ENCODE measurements around the gene ODAD3. TPM values are rescaled to one million over a fixed set of nuclear protein-coding genes. Genes with fewer than 3 reads are reported as not detected.

The ODAD3 gene
- total RNA-seq, 1 experiment from 2014 or later = 3.9 TPM

DNA sequence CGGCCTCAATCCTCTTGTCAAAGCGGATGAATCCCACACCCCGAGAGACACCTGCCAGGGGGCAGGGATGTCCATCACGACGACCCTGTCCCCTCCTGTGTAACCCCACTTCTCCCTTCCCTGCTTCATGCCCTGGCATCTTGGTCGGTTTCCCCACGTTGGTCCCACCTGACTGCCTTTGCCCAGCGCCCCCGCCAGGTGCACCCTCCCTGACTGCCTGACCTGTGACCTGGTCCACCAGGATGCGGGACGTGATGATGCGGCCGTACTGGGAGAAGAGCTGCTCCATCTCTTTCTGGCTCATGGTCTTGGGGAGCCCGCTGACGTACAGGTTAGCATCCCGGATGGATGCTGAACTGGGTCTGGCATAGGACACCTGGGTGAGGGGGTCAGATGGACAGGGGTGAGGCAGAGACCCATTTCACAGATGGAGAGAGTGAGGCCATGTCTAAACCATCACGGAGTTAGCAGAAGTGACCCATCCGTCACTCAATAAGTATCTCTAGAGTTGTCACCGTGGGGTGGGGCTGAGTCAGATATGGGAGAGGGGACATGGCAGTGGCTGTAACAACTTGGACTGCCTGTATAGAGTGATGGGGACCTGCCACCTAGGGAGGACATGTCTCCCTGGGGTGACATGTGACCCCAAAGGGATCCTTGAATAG is 23.4 kb upstream of the ODAD3 start:
- H3K4me2 ChIP-seq (ENCODE audit: low read length) = no peak overlapping the region
- H3K27me3 ChIP-seq (ENCODE audit: low read length) = no peaks in the 10 kb centered on the region
- TF ChIP-seq, protein P1, sequence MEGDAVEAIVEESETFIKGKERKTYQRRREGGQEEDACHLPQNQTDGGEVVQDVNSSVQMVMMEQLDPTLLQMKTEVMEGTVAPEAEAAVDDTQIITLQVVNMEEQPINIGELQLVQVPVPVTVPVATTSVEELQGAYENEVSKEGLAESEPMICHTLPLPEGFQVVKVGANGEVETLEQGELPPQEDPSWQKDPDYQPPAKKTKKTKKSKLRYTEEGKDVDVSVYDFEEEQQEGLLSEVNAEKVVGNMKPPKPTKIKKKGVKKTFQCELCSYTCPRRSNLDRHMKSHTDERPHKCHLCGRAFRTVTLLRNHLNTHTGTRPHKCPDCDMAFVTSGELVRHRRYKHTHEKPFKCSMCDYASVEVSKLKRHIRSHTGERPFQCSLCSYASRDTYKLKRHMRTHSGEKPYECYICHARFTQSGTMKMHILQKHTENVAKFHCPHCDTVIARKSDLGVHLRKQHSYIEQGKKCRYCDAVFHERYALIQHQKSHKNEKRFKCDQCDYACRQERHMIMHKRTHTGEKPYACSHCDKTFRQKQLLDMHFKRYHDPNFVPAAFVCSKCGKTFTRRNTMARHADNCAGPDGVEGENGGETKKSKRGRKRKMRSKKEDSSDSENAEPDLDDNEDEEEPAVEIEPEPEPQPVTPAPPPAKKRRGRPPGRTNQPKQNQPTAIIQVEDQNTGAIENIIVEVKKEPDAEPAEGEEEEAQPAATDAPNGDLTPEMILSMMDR (conservative IDR thresholded peaks at IDR 0.05; ENCODE audit: low read depth, low read length) = no peak
- TF ChIP-seq EZH2 (IDR thresholded peaks at IDR 0.05; ENCODE audit: low read length, unreplicated experiment) = no peak
- TF ChIP-seq EZH2phosphoT487 (IDR thresholded peaks at IDR 0.05; ENCODE audit: borderline replicate concordance, low read length) = no peak
- H3K4me1 ChIP-seq (ENCODE audit: insufficient read depth, low read length) = no peaks in the 10 kb centered on the region
- H3K27ac ChIP-seq (ENCODE audit: low read length) = no peak overlapping the region
- no peaks in the 10 kb centered on the region for H3K79me2 ChIP-seq (ENCODE audit: low read length)
- no peaks in the 10 kb centered on the region for H4K20me1 ChIP-seq (ENCODE audit: low read length)
- no TSS peak for BruUV-seq (replicated peaks)
- H3K9me2 ChIP-seq (replicated peaks; ENCODE audit: low read length) = no peaks in the 10 kb centered on the region
- ChIA-PET CTCF (no interaction called here), POLR2A (ENCODE audit: unreplicated experiment) (interaction anchor here (0.7 kb wide), 1 partner anchor 175 kb away, joined by 4 read pairs; no protein-coding TSS in a partner anchor)
- H3K9ac ChIP-seq (ENCODE audit: low read length) = no peak overlapping the region
- H3K9me3 ChIP-seq (ENCODE audit: low read length) = no peaks in the 10 kb centered on the region
- no peak overlapping the region for H2AFZ ChIP-seq (ENCODE audit: low read length)
- ATAC-seq (no peak), DNase-seq (no peak)
- no peaks in the 10 kb centered on the region for H3K36me3 ChIP-seq (ENCODE audit: low read depth, low read length)
- H3F3A ChIP-seq (ENCODE audit: low read length, unreplicated experiment) = no peaks in the 10 kb centered on the region
- intact Hi-C loops (cut with micrococcal nuclease) = no loop called here
- H3K4me3 ChIP-seq (ENCODE audit: low read length) = no peak overlapping the region

DNA sequence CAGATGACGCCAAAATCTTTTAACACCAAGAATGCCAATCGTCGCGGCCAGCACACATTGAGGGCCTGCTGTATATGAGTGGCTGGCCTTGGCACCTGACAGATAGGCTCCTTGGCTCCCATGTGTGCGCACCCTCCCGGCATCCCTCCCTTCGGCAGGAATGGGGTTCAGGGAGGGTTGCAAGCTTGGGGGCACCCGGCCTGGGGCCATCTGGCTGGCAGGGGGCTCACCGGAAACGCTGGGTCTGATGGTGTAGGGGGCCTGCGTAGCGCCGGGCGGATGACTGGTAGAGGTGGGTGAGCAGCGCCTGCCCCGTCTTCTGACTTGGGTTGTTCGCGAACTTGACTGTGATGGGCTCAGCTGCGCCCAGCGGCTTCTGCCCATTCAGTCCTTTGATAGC is 22.9 kb upstream of the ODAD3 start:
- no peaks in the 10 kb centered on the region for H4K20me1 ChIP-seq (ENCODE audit: low read length)
- no peaks in the 10 kb centered on the region for H3K4me1 ChIP-seq (ENCODE audit: insufficient read depth, low read length)
- TF ChIP-seq, protein P1 (conservative IDR thresholded peaks at IDR 0.05; ENCODE audit: low read depth, low read length) = no peak
- TF ChIP-seq EZH2phosphoT487 (IDR thresholded peaks at IDR 0.05; ENCODE audit: borderline replicate concordance, low read length) (no peak), EZH2 (IDR thresholded peaks at IDR 0.05; ENCODE audit: low read length, unreplicated experiment) (no peak)
- POLR2A ChIA-PET (ENCODE audit: unreplicated experiment) = interaction anchor here (0.7 kb wide), 1 partner anchor 175 kb away, joined by 4 read pairs; no protein-coding TSS in a partner anchor
- DNase-seq = no peak
- H3K9me2 ChIP-seq (replicated peaks; ENCODE audit: low read length) = no peaks in the 10 kb centered on the region
- intact Hi-C loops (cut with micrococcal nuclease) = no loop called here
- no peaks in the 10 kb centered on the region for H3F3A ChIP-seq (ENCODE audit: low read length, unreplicated experiment)
- no peak overlapping the region for H3K4me2 ChIP-seq (ENCODE audit: low read length)
- no peak overlapping the region for H3K27ac ChIP-seq (ENCODE audit: low read length)
- no peak for ATAC-seq
- H3K9ac ChIP-seq (ENCODE audit: low read length) = no peak overlapping the region
- BruUV-seq (replicated peaks) = no TSS peak
- no peak overlapping the region for H2AFZ ChIP-seq (ENCODE audit: low read length)
- no peak overlapping the region for H3K4me3 ChIP-seq (ENCODE audit: low read length)
- H3K36me3 ChIP-seq (ENCODE audit: low read depth, low read length) = no peaks in the 10 kb centered on the region
- no peaks in the 10 kb centered on the region for H3K9me3 ChIP-seq (ENCODE audit: low read length)
- H3K27me3 ChIP-seq (ENCODE audit: low read length) = no peaks in the 10 kb centered on the region
- CTCF ChIA-PET = no interaction called here
- H3K79me2 ChIP-seq (ENCODE audit: low read length) = no peaks in the 10 kb centered on the region

DNA sequence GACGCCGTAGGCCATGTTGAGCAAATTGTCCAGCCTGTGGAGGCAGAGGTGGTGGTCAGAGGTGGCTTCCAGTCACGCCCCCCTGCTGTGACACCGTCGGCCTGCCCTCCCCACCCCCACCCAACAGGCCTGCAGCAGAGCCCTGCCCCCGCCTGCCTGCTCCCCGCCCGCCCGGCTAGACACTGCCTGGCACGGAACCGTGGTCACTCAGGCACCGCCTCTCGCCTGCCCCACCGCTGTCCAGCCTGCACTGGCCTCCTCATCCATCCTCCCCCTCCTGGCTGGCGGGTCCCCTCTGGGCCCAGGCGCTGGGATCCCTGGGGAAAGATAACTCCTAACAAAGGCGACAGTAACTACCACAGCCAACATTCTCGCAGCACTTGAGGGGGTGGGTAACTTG is 22.2 kb upstream of the ODAD3 start:
- H3K79me2 ChIP-seq (ENCODE audit: low read length) = no peaks in the 10 kb centered on the region
- no peaks in the 10 kb centered on the region for H3K36me3 ChIP-seq (ENCODE audit: low read depth, low read length)
- no peaks in the 10 kb centered on the region for H3K4me1 ChIP-seq (ENCODE audit: insufficient read depth, low read length)
- ATAC-seq (no peak), DNase-seq (no peak)
- H2AFZ ChIP-seq (ENCODE audit: low read length) = no peak overlapping the region
- no TSS peak for BruUV-seq (replicated peaks)
- H3K9me3 ChIP-seq (ENCODE audit: low read length) = no peaks in the 10 kb centered on the region
- no peak overlapping the region for H3K27ac ChIP-seq (ENCODE audit: low read length)
- TF ChIP-seq, protein P1 (conservative IDR thresholded peaks at IDR 0.05; ENCODE audit: low read depth, low read length) = no peak
- no peak for TF ChIP-seq EZH2phosphoT487 (IDR thresholded peaks at IDR 0.05; ENCODE audit: borderline replicate concordance, low read length)
- no peak for TF ChIP-seq EZH2 (IDR thresholded peaks at IDR 0.05; ENCODE audit: low read length, unreplicated experiment)
- H3K4me2 ChIP-seq (ENCODE audit: low read length) = no peak overlapping the region
- H3K9ac ChIP-seq (ENCODE audit: low read length) = no peak overlapping the region
- H3K4me3 ChIP-seq (ENCODE audit: low read length) = no peak overlapping the region
- no peaks in the 10 kb centered on the region for H4K20me1 ChIP-seq (ENCODE audit: low read length)
- intact Hi-C loops (cut with micrococcal nuclease) = no loop called here
- H3K9me2 ChIP-seq (replicated peaks; ENCODE audit: low read length) = no peaks in the 10 kb centered on the region
- CTCF ChIA-PET = interaction anchor here (0.6 kb wide), 1 partner anchor 119 kb away, joined by 4 read pairs; no protein-coding TSS in a partner anchor
- POLR2A ChIA-PET (ENCODE audit: unreplicated experiment) = no interaction called here
- H3F3A ChIP-seq (ENCODE audit: low read length, unreplicated experiment) = no peaks in the 10 kb centered on the region
- no peaks in the 10 kb centered on the region for H3K27me3 ChIP-seq (ENCODE audit: low read length)
